NCI-H1930 (cell line): ENCODE results near the gene RPL37.
"Not testable (repeated sequence)": the region's sequence is repeated elsewhere in the genome, so short reads cannot be mapped to it uniquely, and the experiment has no call there.

Experiments used
- DNase-seq, 2 experiments: peaks; one replicate each; lab custom pipeline; 2025; lab: John Stamatoyannopoulos, UW

The RPL37 gene

GRCh38 chr5:40834849-40835787, at the start of gene RPL37:
Gene RPL37 (minus strand): TSS chr5:40835222. CDS start chr5:40835185, 37 bp downstream.
- DNase-seq = peak; percentile 98 to 99

- DNase-seq = not testable (repeated sequence)
These were observed 48.0 kb upstream of the RPL37 start for GRCh38 chr5:40883051-40883450.

GRCh38 chr5:40882291-40882690, 47.3 kb upstream of the RPL37 start:
- no peak for DNase-seq

- DNase-seq = peak in 1 of 2 experiments; percentile 32
These were observed 44.3 kb upstream of the RPL37 start for GRCh38 chr5:40879163-40879942.

- no peak for DNase-seq
These were observed 42.5 kb upstream of the RPL37 start for GRCh38 chr5:40877371-40877988.

- no peak for DNase-seq
These were observed 40.9 kb upstream of the RPL37 start for GRCh38 chr5:40875958-40876357.

GRCh38 chr5:40873286-40873880, 38.4 kb upstream of the RPL37 start:
- DNase-seq = no peak

GRCh38 chr5:40872253-40872652, 37.2 kb upstream of the RPL37 start:
- not testable (repeated sequence) for DNase-seq

- no peak for DNase-seq
These were observed 36.2 kb upstream of the RPL37 start for GRCh38 chr5:40871177-40871576.

- DNase-seq = no peak
These were observed 34.4 kb upstream of the RPL37 start for GRCh38 chr5:40869384-40869783.

- DNase-seq = no peak
These were observed 31.8 kb upstream of the RPL37 start for GRCh38 chr5:40866844-40867243.

- not testable (repeated sequence) for DNase-seq
These were observed 30.0 kb upstream of the RPL37 start for GRCh38 chr5:40865004-40865403.

GRCh38 chr5:40860711-40861110, 25.7 kb upstream of the RPL37 start:
- DNase-seq = no peak

GRCh38 chr5:40853632-40854192, 18.7 kb upstream of the RPL37 start:
- DNase-seq = no peak

- no peak for DNase-seq
These were observed 12.5 kb upstream of the RPL37 start for GRCh38 chr5:40847525-40847924.

GRCh38 chr5:40846371-40846770, 11.3 kb upstream of the RPL37 start:
- no peak for DNase-seq

- DNase-seq = no peak
These were observed 9.5 kb upstream of the RPL37 start for GRCh38 chr5:40844565-40844964.

GRCh38 chr5:40842351-40842750, 7.3 kb upstream of the RPL37 start:
- DNase-seq = no peak

- no peak for DNase-seq
These were observed 6.2 kb upstream of the RPL37 start, which contains the start of gene CARD6 for GRCh38 chr5:40841068-40841805. Gene CARD6 (plus strand): TSS chr5:40841367. CDS start chr5:40841383, 16 bp downstream.

- no peak for DNase-seq
These were observed 3.1 kb upstream of the RPL37 start for GRCh38 chr5:40838086-40838485.

- no peak for DNase-seq
These were observed 602 bp downstream of the RPL37 start for GRCh38 chr5:40834391-40834848.
